ENCODE data around the gene RDH8. TPM values are rescaled to one million over a fixed set of nuclear protein-coding genes. Genes with fewer than 3 reads are reported as not detected.

The RDH8 gene
- total and polyA plus RNA-seq, 2 donors (not counting 3 experiments of a cell fraction or from before 2014, with no cell fraction given), result not detected

- dilution Hi-C loops (cut with MboI; ENCODE audit: extremely low pct_ligation_motif_present, low sequenced_read_pairs), result no loop called here
- no peak overlapping the region for H3K4me3 ChIP-seq (replicated peaks in 1 of 3; ENCODE audit: insufficient read depth in 1 of 3, low read depth in 1 of 3, low read length in 3 of 3)
- TF ChIP-seq CTCF (IDR thresholded peaks at IDR 0.05; ENCODE audit: extremely low read depth in 1 of 2, insufficient read depth in 1 of 2, low read depth in 1 of 2, low read length in 2 of 2) (no peak), FOS (IDR thresholded peaks at IDR 0.05; ENCODE audit: borderline replicate concordance, insufficient read depth, low read length) (no peak), JUN (IDR thresholded peaks at IDR 0.05; ENCODE audit: borderline replicate concordance, insufficient read depth, insufficient read length, low read depth) (no peak), POLR2A (IDR thresholded peaks at IDR 0.05; ENCODE audit: low read depth, low read length) (no peak), EZH2 (IDR thresholded peaks at IDR 0.05; ENCODE audit: borderline replicate concordance, low read depth, low read length, severe bottlenecking) (no peak), POLR2AphosphoS5 (IDR thresholded peaks at IDR 0.05; ENCODE audit: insufficient read depth, low read depth, low read length) (no peak), GATA2 (IDR thresholded peaks at IDR 0.05; ENCODE audit: insufficient read depth, insufficient read length, low read depth, low read length) (no peak), MAX (IDR thresholded peaks at IDR 0.05; ENCODE audit: insufficient read depth, insufficient read length) (no peak), MYC (IDR thresholded peaks at IDR 0.05; ENCODE audit: low read depth, low read length) (no peak)
- H3K9me3 ChIP-seq (replicated peaks; ENCODE audit: control insufficient read depth, insufficient read depth, low read length), result no peaks in the 10 kb centered on the region
- no peaks in the 10 kb centered on the region for H3K4me1 ChIP-seq (ENCODE audit: control insufficient read depth, extremely low read depth, insufficient read depth, low read length)
- ChIA-PET POLR2A (no interaction called here), CTCF (no interaction called here)
- H3K9me1 ChIP-seq (replicated peaks; ENCODE audit: control insufficient read depth, extremely low read depth, insufficient read depth, low read length), result no peaks in the 10 kb centered on the region
- no peaks in the 10 kb centered on the region for H3K36me3 ChIP-seq (ENCODE audit: control insufficient read depth in 2 of 2, extremely low read depth in 1 of 2, insufficient read depth in 2 of 2, low read length in 2 of 2)
- intact Hi-C loops (cut with micrococcal nuclease), result no loop called here
- H4K20me1 ChIP-seq (replicated peaks; ENCODE audit: control insufficient read depth, extremely low read depth, insufficient read depth, low read length), result no peaks in the 10 kb centered on the region
- no peaks in the 10 kb centered on the region for H3K79me2 ChIP-seq (ENCODE audit: control insufficient read depth, insufficient read depth, low read length)
- peaks cover 6 to 8% of the 10 kb centered on the region in 2 experiments for H3K27me3 ChIP-seq (ENCODE audit: control insufficient read depth in 2 of 2, insufficient read depth in 2 of 2, low read length in 2 of 2)
- no peak overlapping the region for H2AFZ ChIP-seq (ENCODE audit: low read depth, low read length)
- no peak overlapping the region for H3K27ac ChIP-seq (ENCODE audit: insufficient read depth, low read depth, low read length)
- no TSS peak for BruUV-seq (replicated peaks)
- no peak overlapping the region for H3K9ac ChIP-seq (replicated peaks; ENCODE audit: extremely low read depth, insufficient read depth, low read length)
- DNase-seq (ENCODE audit: low read depth, low spot score) (no peak), FAIRE-seq (no peak)
- H3K4me2 ChIP-seq (ENCODE audit: insufficient read depth, low read length), result no peak overlapping the region
These were observed 42.8 kb upstream of the RDH8 start for GRCh38 chr19:9970481-9970880.

Measured in endothelial cell of umbilical vein (primary cell).